ENCODE results near the gene MEF2A. TPM values are rescaled to one million over a fixed set of nuclear protein-coding genes. Genes with fewer than 3 reads are reported as not detected.
"Not testable (repeated sequence)": the region's sequence is repeated elsewhere in the genome, so short reads cannot be mapped to it uniquely, and the experiment has no call there.

MEF2A gene
- total RNA-seq, 4 donors from 2014 or later = 16.9 to 47.5 (median 24.3) TPM

DNA sequence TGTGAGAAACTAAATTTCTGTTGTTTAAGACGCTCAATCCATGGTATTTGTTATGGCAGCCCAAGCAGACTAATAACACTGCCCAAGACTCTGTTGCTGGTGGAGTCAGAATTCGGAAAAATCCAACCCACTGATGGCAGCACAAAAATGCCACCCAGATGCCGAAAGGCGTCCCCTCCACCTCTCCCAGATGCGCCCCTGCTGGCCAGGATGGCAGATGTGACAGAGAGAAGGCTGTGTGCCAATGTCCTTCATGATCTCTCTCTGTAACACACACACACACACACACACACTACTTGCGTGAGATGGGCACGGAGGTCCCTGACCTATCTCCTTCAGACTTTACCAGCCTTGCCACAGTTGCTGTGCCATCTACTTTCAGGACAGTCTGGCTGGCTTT is 178.4 kb downstream of the MEF2A start:
- H3K4me1 ChIP-seq = peaks cover 0 to 1% (median 0%) of the 10 kb centered on the region in 3 donors
- H3K36me3 ChIP-seq = no peaks in the 10 kb centered on the region
- TF ChIP-seq POLR2A (IDR thresholded peaks at IDR 0.05) = no peak
- TF ChIP-seq, protein P1, sequence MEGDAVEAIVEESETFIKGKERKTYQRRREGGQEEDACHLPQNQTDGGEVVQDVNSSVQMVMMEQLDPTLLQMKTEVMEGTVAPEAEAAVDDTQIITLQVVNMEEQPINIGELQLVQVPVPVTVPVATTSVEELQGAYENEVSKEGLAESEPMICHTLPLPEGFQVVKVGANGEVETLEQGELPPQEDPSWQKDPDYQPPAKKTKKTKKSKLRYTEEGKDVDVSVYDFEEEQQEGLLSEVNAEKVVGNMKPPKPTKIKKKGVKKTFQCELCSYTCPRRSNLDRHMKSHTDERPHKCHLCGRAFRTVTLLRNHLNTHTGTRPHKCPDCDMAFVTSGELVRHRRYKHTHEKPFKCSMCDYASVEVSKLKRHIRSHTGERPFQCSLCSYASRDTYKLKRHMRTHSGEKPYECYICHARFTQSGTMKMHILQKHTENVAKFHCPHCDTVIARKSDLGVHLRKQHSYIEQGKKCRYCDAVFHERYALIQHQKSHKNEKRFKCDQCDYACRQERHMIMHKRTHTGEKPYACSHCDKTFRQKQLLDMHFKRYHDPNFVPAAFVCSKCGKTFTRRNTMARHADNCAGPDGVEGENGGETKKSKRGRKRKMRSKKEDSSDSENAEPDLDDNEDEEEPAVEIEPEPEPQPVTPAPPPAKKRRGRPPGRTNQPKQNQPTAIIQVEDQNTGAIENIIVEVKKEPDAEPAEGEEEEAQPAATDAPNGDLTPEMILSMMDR (IDR thresholded peaks at IDR 0.05) = no peak
- intact Hi-C loops (cut with DNase I) = no loop called here
- 87% methylated on average over 7 of the region's 7 CpGs for WGBS, 2 donors
- H3K9me3 ChIP-seq = no peaks in the 10 kb centered on the region
- H3K27ac ChIP-seq = no peak overlapping the region
- no peaks in the 10 kb centered on the region for H3K27me3 ChIP-seq
- no peak overlapping the region for H3K4me3 ChIP-seq
- no peak for DNase-seq

DNA sequence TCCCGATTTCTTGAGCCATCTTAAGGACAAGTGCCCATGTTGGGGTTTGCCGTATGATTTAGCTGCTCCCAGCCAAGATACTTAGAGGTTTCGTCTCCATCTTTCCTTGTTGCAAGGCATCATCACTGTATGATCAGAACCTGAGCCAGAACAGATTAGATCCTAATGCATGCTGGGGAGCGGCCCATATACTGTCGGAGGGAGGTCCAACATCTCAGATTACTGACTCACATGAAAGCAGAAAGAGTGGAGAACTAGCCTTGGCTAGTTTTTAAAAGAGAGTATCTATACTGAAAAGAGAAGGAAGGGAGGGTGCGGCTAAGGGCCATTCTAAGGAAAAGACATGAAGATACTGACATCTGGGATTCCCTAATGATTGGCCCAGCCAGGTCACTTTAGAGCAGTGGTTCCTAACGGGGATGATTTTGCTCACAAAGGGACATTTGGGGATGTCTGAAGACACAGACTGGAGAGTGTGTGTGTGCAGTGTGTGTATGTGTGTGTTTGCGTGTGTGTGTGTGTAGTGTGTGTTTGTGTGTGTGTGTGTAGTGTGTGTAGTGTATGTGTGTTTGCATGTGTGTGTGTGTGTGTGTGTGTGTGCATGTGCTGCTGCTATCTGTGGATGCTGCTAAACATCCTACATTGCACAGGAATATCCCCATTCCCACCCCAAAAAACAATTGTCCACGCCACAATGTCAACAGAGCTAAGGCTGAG is 179.7 kb downstream of the MEF2A start:
- intact Hi-C loops (cut with DNase I) = no loop called here
- H3K9me3 ChIP-seq = no peaks in the 10 kb centered on the region
- H3K27ac ChIP-seq = no peak overlapping the region
- WGBS, 2 donors = 82 to 88% methylated on average over 9 of the region's 9 CpGs
- no peaks in the 10 kb centered on the region for H3K36me3 ChIP-seq
- no peak for DNase-seq
- peaks cover 0 to 8% (median 0%) of the 10 kb centered on the region in 3 donors for H3K4me1 ChIP-seq
- TF ChIP-seq, protein P1 (IDR thresholded peaks at IDR 0.05) = no peak
- no peak for TF ChIP-seq POLR2A (IDR thresholded peaks at IDR 0.05)
- no peak overlapping the region for H3K4me3 ChIP-seq
- no peaks in the 10 kb centered on the region for H3K27me3 ChIP-seq

DNA sequence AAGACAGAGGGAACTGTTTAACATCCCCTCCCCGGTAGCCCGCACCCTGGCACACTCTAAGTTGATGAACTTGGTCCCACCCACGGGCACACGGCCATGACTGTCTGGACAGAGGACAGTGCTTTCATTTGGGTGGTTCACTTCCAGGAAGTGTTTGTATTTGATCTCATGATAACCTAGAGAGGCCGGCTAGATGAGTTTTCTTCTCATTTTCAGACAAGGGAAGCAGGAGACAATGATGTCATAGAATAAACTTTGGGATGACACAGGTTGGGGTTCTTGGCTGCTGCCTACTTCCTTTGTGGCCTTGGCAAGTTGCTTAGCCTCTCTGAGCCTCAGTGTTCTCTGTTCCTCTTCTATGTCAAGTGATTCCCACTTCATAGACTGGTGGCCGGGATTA is 183.6 kb downstream of the MEF2A start:
- WGBS, 2 donors = 65 to 66% methylated on average over 3 to 6 of the region's 6 CpGs
- Histone ChIP-seq H3K36me3 (no peaks in the 10 kb centered on the region), H3K4me1 (peaks cover 0 to 8% (median 0%) of the 10 kb centered on the region in 3 donors), H3K27ac (no peak overlapping the region), H3K4me3 (no peak overlapping the region), H3K27me3 (no peaks in the 10 kb centered on the region), H3K9me3 (no peaks in the 10 kb centered on the region)
- no peak for TF ChIP-seq POLR2A (IDR thresholded peaks at IDR 0.05)
- TF ChIP-seq, protein P1 (IDR thresholded peaks at IDR 0.05) = no peak
- intact Hi-C loops (cut with DNase I) = no loop called here
- DNase-seq = no peak

DNA sequence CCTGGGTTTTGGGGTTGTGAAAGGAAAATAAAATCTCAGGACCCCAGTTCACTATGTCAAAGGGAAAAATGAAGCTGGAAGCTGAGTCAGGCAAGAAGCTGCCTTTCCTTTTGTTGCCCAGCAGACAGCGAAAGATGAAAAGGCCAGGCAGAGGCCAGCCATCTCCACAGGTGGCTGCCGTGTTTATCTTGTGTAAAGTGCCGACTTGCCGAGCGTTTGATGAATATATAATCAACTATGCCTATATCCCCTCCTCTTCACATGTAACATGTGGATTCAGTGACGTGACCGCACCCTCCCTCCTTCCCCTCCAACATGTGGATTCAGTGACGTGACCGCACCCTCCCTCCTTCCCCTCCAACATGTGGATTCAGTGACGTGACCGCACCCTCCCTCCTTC is 184.5 kb downstream of the MEF2A start:
- H3K27me3 ChIP-seq; H3K27ac ChIP-seq; DNase-seq; H3K36me3 ChIP-seq; H3K4me1 ChIP-seq; H3K9me3 ChIP-seq; intact Hi-C loops (cut with DNase I); H3K4me3 ChIP-seq: not testable (repeated sequence)
- WGBS, 2 donors = 81 to 83% methylated on average over 11 of the region's 11 CpGs

DNA sequence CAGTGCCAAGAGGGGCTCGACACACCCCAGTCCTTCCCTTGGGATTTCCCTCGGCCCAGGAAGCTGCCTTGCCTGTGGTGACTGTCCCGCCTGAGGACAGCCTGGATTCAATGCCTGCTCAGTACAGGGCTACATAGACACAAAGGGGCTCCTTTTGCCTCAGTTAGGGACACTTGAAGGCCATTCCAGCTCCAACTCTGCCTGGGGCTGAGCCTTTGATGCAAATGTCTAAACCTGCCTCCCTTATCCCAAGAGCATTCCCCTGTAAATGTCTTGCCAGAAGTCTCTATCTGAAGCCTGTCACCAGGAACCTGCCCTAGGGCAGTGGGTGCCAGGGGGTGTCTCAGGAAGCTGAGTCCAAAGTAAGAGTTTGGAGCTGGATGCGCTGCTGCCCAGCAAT is 186.8 kb downstream of the MEF2A start:
- H3K9me3 ChIP-seq = no peaks in the 10 kb centered on the region
- no peaks in the 10 kb centered on the region for H3K36me3 ChIP-seq
- peaks cover 0 to 8% (median 0%) of the 10 kb centered on the region in 3 donors for H3K4me1 ChIP-seq
- no peaks in the 10 kb centered on the region for H3K27me3 ChIP-seq
- TF ChIP-seq, protein P1 (IDR thresholded peaks at IDR 0.05) = no peak
- TF ChIP-seq POLR2A (IDR thresholded peaks at IDR 0.05) = no peak
- no peak overlapping the region for H3K27ac ChIP-seq
- WGBS, 2 donors = 100% methylated on average over 1 of the region's 4 CpGs; no CpG with 5 or more reads in 1 of the 2 donors
- DNase-seq = no peak
- no peak overlapping the region for H3K4me3 ChIP-seq
- intact Hi-C loops (cut with DNase I) = no loop called here
